HUES48 (cell line): ENCODE results near the gene SLC6A3.

ENCODE experiments used
- H3K27ac ChIP-seq: one replicate; pipeline ENCODE4 v1.7.0; 2013; ENCODE audit warnings: low read depth, low read length, inconsistent platforms
- H3K27me3 ChIP-seq: 2 replicates; pipeline ENCODE4 v1.6.1; 2013; ENCODE audit warnings: mild to moderate bottlenecking, low read length; ENCODE audit not compliant: control insufficient read depth, insufficient read depth
- H3K36me3 ChIP-seq: 2 replicates; pipeline ENCODE4 v1.6.1; 2013; ENCODE audit warnings: low read length; ENCODE audit not compliant: control insufficient read depth, insufficient read depth
- H3K4me1 ChIP-seq: 2 replicates; pipeline ENCODE4 v1.6.1; 2013; ENCODE audit warnings: mild to moderate bottlenecking, low read length; ENCODE audit not compliant: control insufficient read depth, insufficient read depth
- H3K4me3 ChIP-seq: 2 replicates; pipeline ENCODE4 v1.5.1; 2013; ENCODE audit warnings: mild to moderate bottlenecking, low read depth, low read length
- H3K9ac ChIP-seq: 2 replicates; pipeline ENCODE4 v1.6.1; 2013; ENCODE audit warnings: mild to moderate bottlenecking, low read depth, low read length, moderate library complexity
- H3K9me3 ChIP-seq: 2 replicates; pipeline ENCODE4 v1.6.1; 2013; ENCODE audit warnings: low read length; ENCODE audit not compliant: control insufficient read depth, insufficient read depth

SLC6A3 gene

GRCh38 chr5:1470762-1471211 is 25.5 kb upstream of the SLC6A3 start:
- H3K4me3 ChIP-seq = no peak overlapping the region
- 0 out of 2 replicates have a peak, but pooled peaks cover under 1% of the 10 kb centered on the region for H3K9me3 ChIP-seq
- no peak overlapping the region for H3K9ac ChIP-seq
- no peaks in the 10 kb centered on the region for H3K4me1 ChIP-seq
- H3K27ac ChIP-seq = no peak overlapping the region
- H3K27me3 ChIP-seq = no peaks in the 10 kb centered on the region
- peaks cover 93% of the 10 kb centered on the region for H3K36me3 ChIP-seq

- Histone ChIP-seq H3K9me3 (0 out of 2 replicates have a peak, but pooled peaks cover 7% of the 10 kb centered on the region), H3K9ac (no peak overlapping the region), H3K27ac (no peak overlapping the region), H3K4me3 (no peak overlapping the region), H3K36me3 (peaks cover 95% of the 10 kb centered on the region), H3K27me3 (no peaks in the 10 kb centered on the region), H3K4me1 (no peaks in the 10 kb centered on the region)
These were observed 23.6 kb upstream of the SLC6A3 start for GRCh38 chr5:1468629-1469527.

GRCh38 chr5:1468247-1468612 is 23.0 kb upstream of the SLC6A3 start:
- Histone ChIP-seq H3K4me1 (no peaks in the 10 kb centered on the region), H3K27ac (no peak overlapping the region), H3K27me3 (no peaks in the 10 kb centered on the region), H3K36me3 (peaks cover 95% of the 10 kb centered on the region), H3K9ac (no peak overlapping the region), H3K4me3 (no peak overlapping the region), H3K9me3 (0 out of 2 replicates have a peak, but pooled peaks cover 7% of the 10 kb centered on the region)

GRCh38 chr5:1467341-1468246 is 22.4 kb upstream of the SLC6A3 start:
- Histone ChIP-seq H3K4me3 (no peak overlapping the region), H3K27me3 (no peaks in the 10 kb centered on the region), H3K9me3 (0 out of 2 replicates have a peak, but pooled peaks cover 7% of the 10 kb centered on the region), H3K4me1 (no peaks in the 10 kb centered on the region), H3K27ac (no peak overlapping the region), H3K36me3 (peaks cover 95% of the 10 kb centered on the region), H3K9ac (no peak overlapping the region)

- Histone ChIP-seq H3K4me3 (no peak overlapping the region), H3K36me3 (peaks cover 95% of the 10 kb centered on the region), H3K4me1 (no peaks in the 10 kb centered on the region), H3K9me3 (0 out of 2 replicates have a peak, but pooled peaks cover 7% of the 10 kb centered on the region), H3K27ac (no peak overlapping the region), H3K9ac (no peak overlapping the region), H3K27me3 (no peaks in the 10 kb centered on the region)
These were observed 21.5 kb upstream of the SLC6A3 start for GRCh38 chr5:1466631-1467265.

GRCh38 chr5:1465966-1466471 is 20.8 kb upstream of the SLC6A3 start:
- no peak overlapping the region for H3K27ac ChIP-seq
- H3K4me1 ChIP-seq = no peaks in the 10 kb centered on the region
- no peak overlapping the region for H3K9ac ChIP-seq
- 0 out of 2 replicates have a peak, but pooled peaks cover 7% of the 10 kb centered on the region for H3K9me3 ChIP-seq
- peaks cover 95% of the 10 kb centered on the region for H3K36me3 ChIP-seq
- H3K27me3 ChIP-seq = no peaks in the 10 kb centered on the region
- H3K4me3 ChIP-seq = no peak overlapping the region

GRCh38 chr5:1465117-1465516 is 19.9 kb upstream of the SLC6A3 start:
- H3K27ac ChIP-seq = no peak overlapping the region
- no peak overlapping the region for H3K9ac ChIP-seq
- no peaks in the 10 kb centered on the region for H3K4me1 ChIP-seq
- peaks cover 95% of the 10 kb centered on the region for H3K36me3 ChIP-seq
- H3K9me3 ChIP-seq = 0 out of 2 replicates have a peak, but pooled peaks cover 7% of the 10 kb centered on the region
- no peaks in the 10 kb centered on the region for H3K27me3 ChIP-seq
- no peak overlapping the region for H3K4me3 ChIP-seq

GRCh38 chr5:1464511-1464910 is 19.3 kb upstream of the SLC6A3 start:
- Histone ChIP-seq H3K9ac (no peak overlapping the region), H3K4me3 (no peak overlapping the region), H3K4me1 (no peaks in the 10 kb centered on the region), H3K27ac (no peak overlapping the region), H3K27me3 (no peaks in the 10 kb centered on the region), H3K9me3 (0 out of 2 replicates have a peak, but pooled peaks cover 10% of the 10 kb centered on the region), H3K36me3 (peaks cover 95% of the 10 kb centered on the region)

GRCh38 chr5:1464096-1464446 is 18.8 kb upstream of the SLC6A3 start:
- Histone ChIP-seq H3K9me3 (0 out of 2 replicates have a peak, but pooled peaks cover 13% of the 10 kb centered on the region), H3K36me3 (peaks cover 96% of the 10 kb centered on the region), H3K4me1 (no peaks in the 10 kb centered on the region), H3K27me3 (no peaks in the 10 kb centered on the region), H3K4me3 (no peak overlapping the region), H3K27ac (no peak overlapping the region), H3K9ac (no peak overlapping the region)

GRCh38 chr5:1463326-1464095 is 18.3 kb upstream of the SLC6A3 start:
- Histone ChIP-seq H3K9ac (no peak overlapping the region), H3K9me3 (peaks cover 14% of the 10 kb centered on the region), H3K36me3 (peaks cover 92% of the 10 kb centered on the region), H3K27me3 (no peaks in the 10 kb centered on the region), H3K4me1 (no peaks in the 10 kb centered on the region), H3K27ac (no peak overlapping the region), H3K4me3 (no peak overlapping the region)
